Lower leg skin (tissue), 3 donors: ENCODE measurements around the gene LRRC37A3.

Experiments
- CTCF ChIP-seq, 3 donors: fragments of 450-650 bp; IDR thresholded peaks; one replicate each; pipeline ENCODE4 v1.5.1; 2016; ENCODE audit warnings: antibody characterized with exemption in 3 of 3, mild to moderate bottlenecking in 3 of 3, moderate library complexity in 2 of 3
- POLR2A ChIP-seq, 2 donors: fragments of 450-650 bp; IDR thresholded peaks; one replicate each; pipeline ENCODE4 v1.6.1; 2016 to 2017; ENCODE audit warnings: antibody characterized with exemption in 2 of 2, mild to moderate bottlenecking in 1 of 2, moderate library complexity in 1 of 2

GRCh38 chr17:64920419-64921172, 1.3 kb upstream of the LRRC37A3 start:
- TF ChIP-seq CTCF (IDR thresholded peaks at IDR 0.05), result no peak
- TF ChIP-seq POLR2A (IDR thresholded peaks at IDR 0.05), result no peak
